ENCODE data around the gene DNAH11. TPM values are rescaled to one million over a fixed set of nuclear protein-coding genes. Genes with fewer than 3 reads are reported as not detected.

The DNAH11 gene
- total and polyA plus RNA-seq, 9 of the 15 experiments (the other 6 are each of a cell fraction or from before 2014, with no cell fraction given), result under 0.01 TPM; not detected in 7

DNA sequence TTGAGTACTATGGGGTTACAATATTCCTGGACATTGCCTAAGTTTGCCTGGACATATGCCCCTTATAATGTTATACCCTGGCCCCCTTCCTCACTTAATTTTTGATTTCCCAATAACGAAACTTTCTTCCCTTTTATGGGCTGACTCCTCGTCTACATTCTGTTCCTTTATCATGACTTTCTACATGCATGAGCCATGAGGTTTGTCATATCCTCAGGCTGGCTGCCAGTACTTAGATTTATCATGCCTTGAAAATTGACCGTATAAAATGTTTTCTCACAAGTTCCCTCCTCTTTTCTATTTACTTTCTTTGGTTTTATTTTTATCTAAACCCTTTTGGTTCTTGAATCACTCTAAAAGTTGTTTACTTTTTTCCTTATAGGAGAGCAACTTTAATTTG lies 4.7 kb downstream of the DNAH11 start:
- Histone ChIP-seq H3K9me3 (replicated peaks; ENCODE audit: control insufficient read depth, insufficient read depth, low read depth, low read length) (no peaks in the 10 kb centered on the region), H4K20me1 (replicated peaks; ENCODE audit: control insufficient read depth, insufficient read depth, low read length) (no peaks in the 10 kb centered on the region), H3K36me3 (ENCODE audit: control insufficient read depth, insufficient read depth, low read length) (no peaks in the 10 kb centered on the region), H3K9ac (ENCODE audit: insufficient read depth in 1 of 2, low read depth in 2 of 2, low read length in 2 of 2) (no peak overlapping the region), H3K27me3 (ENCODE audit: control insufficient read depth in 2 of 2, insufficient read depth in 2 of 2, low read length in 2 of 2) (peaks cover 17 to 18% of the 10 kb centered on the region in 2 experiments; a peak in 4 of 5 replicates), H3K4me1 (replicated peaks in 1 of 2; ENCODE audit: control insufficient read depth in 2 of 2, insufficient read depth in 2 of 2, low read length in 2 of 2) (peaks cover 0 to 11% of the 10 kb centered on the region in 2 experiments; a peak in 2 of 5 replicates), H3K4me2 (ENCODE audit: insufficient read depth, low read length) (no peak overlapping the region), H3K4me3 (no peak overlapping the region), H2AFZ (ENCODE audit: low read depth, low read length) (no peak overlapping the region), H3K27ac (ENCODE audit: extremely low read depth, low read depth, low read length) (no peak overlapping the region), H3K79me2 (ENCODE audit: control insufficient read depth, insufficient read depth, low read length) (no peaks in the 10 kb centered on the region), H3K9me1 (ENCODE audit: control insufficient read depth, insufficient read depth, low read length) (no peaks in the 10 kb centered on the region)
- no peak for TF ChIP-seq NR2C1 (IDR thresholded peaks at IDR 0.05)
- no peak for TF ChIP-seq NR2C1 (tag; IDR thresholded peaks at IDR 0.05)
- no peak for TF ChIP-seq KHSRP (IDR thresholded peaks at IDR 0.05)
- ChIA-PET POLR2A (no interaction called here), CTCF (ENCODE audit: low intra/inter-chr PET ratio) (no interaction called here)
- DNase-seq (ENCODE audit: extremely low read depth in 1 of 4, low spot score in 3 of 4) (no peak), FAIRE-seq (no peak), ATAC-seq (no peak)
- intact Hi-C loops (cut with micrococcal nuclease) (no loop called here), in situ Hi-C loops (cut with MboI) (no loop called here)
- 0% methylated on average over 3 of the region's 3 CpGs for WGBS (ENCODE audit: insufficient coverage, low coverage, missing lambda C conversion rate)
- no TSS peak for BruUV-seq (replicated peaks)

DNA sequence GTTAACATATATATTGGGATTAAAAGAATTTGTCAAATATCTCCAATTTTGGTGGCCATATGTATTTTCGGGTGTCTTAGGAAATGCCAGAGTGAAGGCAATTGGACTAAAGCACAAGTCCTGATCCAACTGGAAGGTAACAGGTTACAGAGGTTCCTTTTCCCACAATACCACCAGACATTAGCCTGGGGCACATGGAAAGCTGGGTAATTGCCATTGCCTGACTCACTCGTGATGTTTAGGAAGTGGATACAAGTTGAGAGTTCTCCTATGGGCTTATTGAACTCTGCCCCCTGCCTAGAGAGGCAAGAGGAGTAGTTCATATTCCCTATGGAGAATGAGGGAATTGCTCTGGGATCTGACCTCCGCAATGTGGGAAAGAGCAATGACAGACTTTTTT lies 5.7 kb downstream of the DNAH11 start:
- Histone ChIP-seq H3K36me3 (ENCODE audit: control insufficient read depth, insufficient read depth, low read length) (no peaks in the 10 kb centered on the region), H3K4me1 (replicated peaks in 1 of 2; ENCODE audit: control insufficient read depth in 2 of 2, insufficient read depth in 2 of 2, low read length in 2 of 2) (peaks cover 0 to under 1% of the 10 kb centered on the region in 2 experiments; a peak in 1 of 5 replicates), H2AFZ (ENCODE audit: low read depth, low read length) (no peak overlapping the region), H3K27me3 (ENCODE audit: control insufficient read depth in 2 of 2, insufficient read depth in 2 of 2, low read length in 2 of 2) (peaks cover 7 to 8% of the 10 kb centered on the region in 2 experiments; a peak in 4 of 5 replicates), H3K4me2 (ENCODE audit: insufficient read depth, low read length) (no peak overlapping the region), H3K9me3 (replicated peaks; ENCODE audit: control insufficient read depth, insufficient read depth, low read depth, low read length) (no peaks in the 10 kb centered on the region), H3K79me2 (ENCODE audit: control insufficient read depth, insufficient read depth, low read length) (no peaks in the 10 kb centered on the region), H3K4me3 (no peak overlapping the region), H4K20me1 (replicated peaks; ENCODE audit: control insufficient read depth, insufficient read depth, low read length) (no peaks in the 10 kb centered on the region), H3K9me1 (ENCODE audit: control insufficient read depth, insufficient read depth, low read length) (no peaks in the 10 kb centered on the region), H3K9ac (ENCODE audit: insufficient read depth in 1 of 2, low read depth in 2 of 2, low read length in 2 of 2) (no peak overlapping the region), H3K27ac (ENCODE audit: extremely low read depth, low read depth, low read length) (no peak overlapping the region)
- ChIA-PET CTCF (ENCODE audit: low intra/inter-chr PET ratio) (no interaction called here), POLR2A (no interaction called here)
- DNase-seq (ENCODE audit: extremely low read depth in 1 of 4, low spot score in 3 of 4) (no peak), ATAC-seq (no peak), FAIRE-seq (no peak)
- BruUV-seq (replicated peaks), result no TSS peak
- in situ Hi-C loops (cut with MboI), result no loop called here
- no peak for TF ChIP-seq MIER1 (IDR thresholded peaks at IDR 0.05; ENCODE audit: low read depth)
- TF ChIP-seq ZNF239 (CRISPR knock-in tag; IDR thresholded peaks at IDR 0.05), result no peak
- TF ChIP-seq ZNF766 (CRISPR knock-in tag; conservative IDR thresholded peaks at IDR 0.05), result no peak
- TF ChIP-seq MAZ (CRISPR knock-in tag; conservative IDR thresholded peaks at IDR 0.05 in 1 of 2, IDR thresholded peaks at IDR 0.05 in 1 of 2), result no peak
- TF ChIP-seq, protein P1, sequence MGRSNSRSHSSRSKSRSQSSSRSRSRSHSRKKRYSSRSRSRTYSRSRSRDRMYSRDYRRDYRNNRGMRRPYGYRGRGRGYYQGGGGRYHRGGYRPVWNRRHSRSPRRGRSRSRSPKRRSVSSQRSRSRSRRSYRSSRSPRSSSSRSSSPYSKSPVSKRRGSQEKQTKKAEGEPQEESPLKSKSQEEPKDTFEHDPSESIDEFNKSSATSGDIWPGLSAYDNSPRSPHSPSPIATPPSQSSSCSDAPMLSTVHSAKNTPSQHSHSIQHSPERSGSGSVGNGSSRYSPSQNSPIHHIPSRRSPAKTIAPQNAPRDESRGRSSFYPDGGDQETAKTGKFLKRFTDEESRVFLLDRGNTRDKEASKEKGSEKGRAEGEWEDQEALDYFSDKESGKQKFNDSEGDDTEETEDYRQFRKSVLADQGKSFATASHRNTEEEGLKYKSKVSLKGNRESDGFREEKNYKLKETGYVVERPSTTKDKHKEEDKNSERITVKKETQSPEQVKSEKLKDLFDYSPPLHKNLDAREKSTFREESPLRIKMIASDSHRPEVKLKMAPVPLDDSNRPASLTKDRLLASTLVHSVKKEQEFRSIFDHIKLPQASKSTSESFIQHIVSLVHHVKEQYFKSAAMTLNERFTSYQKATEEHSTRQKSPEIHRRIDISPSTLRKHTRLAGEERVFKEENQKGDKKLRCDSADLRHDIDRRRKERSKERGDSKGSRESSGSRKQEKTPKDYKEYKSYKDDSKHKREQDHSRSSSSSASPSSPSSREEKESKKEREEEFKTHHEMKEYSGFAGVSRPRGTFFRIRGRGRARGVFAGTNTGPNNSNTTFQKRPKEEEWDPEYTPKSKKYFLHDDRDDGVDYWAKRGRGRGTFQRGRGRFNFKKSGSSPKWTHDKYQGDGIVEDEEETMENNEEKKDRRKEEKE (IDR thresholded peaks at IDR 0.05; ENCODE audit: borderline replicate concordance in 1 of 2, control insufficient read depth in 1 of 2, low read depth in 2 of 2, low read length in 1 of 2), result no peak
- no peak for TF ChIP-seq SAP30 (IDR thresholded peaks at IDR 0.05; ENCODE audit: borderline replicate concordance, insufficient read depth, low read depth, low read length, poor library complexity, severe bottlenecking)
- TF ChIP-seq NELFE (IDR thresholded peaks at IDR 0.05; ENCODE audit: insufficient read depth, insufficient read length), result no peak
- TF ChIP-seq, protein P2, sequence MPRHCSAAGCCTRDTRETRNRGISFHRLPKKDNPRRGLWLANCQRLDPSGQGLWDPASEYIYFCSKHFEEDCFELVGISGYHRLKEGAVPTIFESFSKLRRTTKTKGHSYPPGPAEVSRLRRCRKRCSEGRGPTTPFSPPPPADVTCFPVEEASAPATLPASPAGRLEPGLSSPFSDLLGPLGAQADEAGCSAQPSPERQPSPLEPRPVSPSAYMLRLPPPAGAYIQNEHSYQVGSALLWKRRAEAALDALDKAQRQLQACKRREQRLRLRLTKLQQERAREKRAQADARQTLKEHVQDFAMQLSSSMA (CRISPR knock-in tag; IDR thresholded peaks at IDR 0.05), result no peak
- WGBS (ENCODE audit: insufficient coverage, low coverage, missing lambda C conversion rate), result 0% methylated on average over 3 of the region's 3 CpGs
- intact Hi-C loops (cut with micrococcal nuclease), result no loop called here

Data from K562 (cell line).